Mucosa of descending colon (tissue), 3 donors: ENCODE measurements around the gene DPYSL4. TPM values are rescaled to one million over a fixed set of nuclear protein-coding genes. Genes with fewer than 3 reads are reported as not detected.

Experiments
- ATAC-seq: fragments of 200-7000 bp; cut with Tn5 transposase; one replicate; pipeline ENCODE4 v1.9.1; 2020; ENCODE audit warnings: mild to moderate bottlenecking, moderate library complexity
- DNase-seq, 3 donors: peaks; one replicate each; pipeline ENCODE4 v3.0.0-alpha.2; 2020
- H3K36me3 ChIP-seq: fragments of 200-600 bp; one replicate; pipeline ENCODE4 v1.8.0; 2021; ENCODE audit warnings: low read depth, mild to moderate bottlenecking
- H3K4me1 ChIP-seq: fragments of 200-600 bp; one replicate; pipeline ENCODE4 v1.8.0; 2021; ENCODE audit warnings: low read depth, mild to moderate bottlenecking
- H3K4me3 ChIP-seq: fragments of 200-600 bp; one replicate; pipeline ENCODE4 v1.8.0; 2021; ENCODE audit warnings: mild to moderate bottlenecking
- H3K9me3 ChIP-seq: fragments of 200-600 bp; one replicate; pipeline ENCODE4 v1.8.0; 2021; ENCODE audit warnings: mild to moderate bottlenecking
- CTCF ChIP-seq: fragments of 200-600 bp; IDR thresholded peaks from one replicate; pipeline ENCODE4 v1.8.0; 2022; ENCODE audit warnings: antibody characterized with exemption, mild to moderate bottlenecking
- intact Hi-C, 2 donors: fragments of 100-400 bp; cut with DNase I in 1 of 2; cut with micrococcal nuclease in 1 of 2; formaldehyde crosslinking; loops; one replicate each; pipeline versions ENCODE4 v1.11.0 to v1.11.1; 2022; cut with DNase I, micrococcal nuclease
- total RNA-seq, 3 donors: library from RNA; stranded (reverse); fragmentation: NEBNext Ultra II Directional in 2 of 3; extraction: Animal tissue kit (Norgen Biotek cat#: 25700) in 2 of 3; gene quantifications; one replicate each; pipeline versions ENCODE4 v1.2.1 to v1.2.4, GENCODE V29; 2021 to 2023
- donor health status: DM: no; HTN: no; CAD: no; lungs with moderate emphysema.
- donor health status: DM: no; HTN: no; CAD: no.
- donor health status: DM: no; HTN: yes; CAD: no.

The DPYSL4 gene
- total RNA-seq, 3 donors from 2014 or later, result 0.46 to 1.3 (median 0.55) TPM

GRCh38 chr10:132148261-132149251, 38.2 kb upstream of the DPYSL4 start:
- no peak overlapping the region for H3K4me3 ChIP-seq
- no peak for TF ChIP-seq CTCF
- intact Hi-C loops, result loop anchor here in 1 of 2 donors (10.0 kb wide), 1 partner anchor 264 kb away; no protein-coding TSS in a partner anchor
- no peak for ATAC-seq
- H3K9me3 ChIP-seq, result no peaks in the 10 kb centered on the region
- no peaks in the 10 kb centered on the region for H3K4me1 ChIP-seq
- no peaks in the 10 kb centered on the region for H3K36me3 ChIP-seq
- DNase-seq, result peak in 1 of 3 donors; percentile 43

- H3K36me3 ChIP-seq, result no peaks in the 10 kb centered on the region
- intact Hi-C loops, result loop anchor here in 1 of 2 donors (10.0 kb wide), 1 partner anchor 264 kb away; no protein-coding TSS in a partner anchor
- ATAC-seq (no peak), DNase-seq (no peak)
- no peak overlapping the region for H3K4me3 ChIP-seq
- no peaks in the 10 kb centered on the region for H3K9me3 ChIP-seq
- H3K4me1 ChIP-seq, result no peaks in the 10 kb centered on the region
- TF ChIP-seq CTCF, result no peak
These were observed 37.5 kb upstream of the DPYSL4 start for GRCh38 chr10:132149271-132149670.

GRCh38 chr10:132149917-132150316, 36.8 kb upstream of the DPYSL4 start:
- no peaks in the 10 kb centered on the region for H3K9me3 ChIP-seq
- no peak for ATAC-seq
- no peaks in the 10 kb centered on the region for H3K4me1 ChIP-seq
- intact Hi-C loops, result loop anchor here in 1 of 2 donors (10.0 kb wide), 1 partner anchor 265 kb away; no protein-coding TSS in a partner anchor
- no peak for TF ChIP-seq CTCF
- DNase-seq, result peak in 2 of 3 donors; percentile 2 to 30
- H3K4me3 ChIP-seq, result no peak overlapping the region
- no peaks in the 10 kb centered on the region for H3K36me3 ChIP-seq

- TF ChIP-seq CTCF, result no peak
- ATAC-seq (no peak), DNase-seq (no peak)
- Histone ChIP-seq H3K36me3 (no peaks in the 10 kb centered on the region), H3K4me1 (no peaks in the 10 kb centered on the region), H3K4me3 (no peak overlapping the region), H3K9me3 (no peaks in the 10 kb centered on the region)
- intact Hi-C loops, result no loop called here
These were observed 36.0 kb upstream of the DPYSL4 start for GRCh38 chr10:132150777-132151176.

- intact Hi-C loops, result no loop called here
- Histone ChIP-seq H3K9me3 (no peaks in the 10 kb centered on the region), H3K4me3 (no peak overlapping the region), H3K36me3 (no peaks in the 10 kb centered on the region), H3K4me1 (no peaks in the 10 kb centered on the region)
- no peak for TF ChIP-seq CTCF
- no peak for ATAC-seq
- peak in 1 of 3 donors; percentile 8 for DNase-seq
These were observed 35.3 kb upstream of the DPYSL4 start for GRCh38 chr10:132151286-132151950.
